Liver (tissue), 3 donors: ENCODE data around the gene SEL1L.
A peak's percentile ranks its signal among the peaks of the same experiment; 100 is the strongest.

ENCODE experiments used
- EGR1 ChIP-seq, 2 donors: IDR thresholded peaks; 2 replicates each; pipeline ENCODE4 v1.6.1; 2016 to 2018; ENCODE audit warnings: antibody characterized with exemption in 2 of 2, low read depth in 2 of 2
- GABPA ChIP-seq, 2 donors: IDR thresholded peaks in 1 of 2; conservative IDR thresholded peaks in 1 of 2; 2 replicates each; pipeline ENCODE4 v1.6.1; 2016; ENCODE audit warnings: antibody characterized with exemption in 2 of 2, mild to moderate bottlenecking in 1 of 2, moderate library complexity in 1 of 2
- JUND ChIP-seq, 2 donors: IDR thresholded peaks; 2 replicates each; pipeline ENCODE4 v1.6.1; 2016; ENCODE audit warnings: antibody characterized with exemption in 2 of 2
- MAX ChIP-seq: IDR thresholded peaks from 2 replicates; pipeline ENCODE4 v1.6.1; 2016; ENCODE audit warnings: antibody characterized with exemption
- RAD21 ChIP-seq, 2 donors: IDR thresholded peaks; 2 replicates each; pipeline ENCODE4 v1.6.1; 2016; ENCODE audit warnings: antibody characterized with exemption in 2 of 2, mild to moderate bottlenecking in 2 of 2
- REST ChIP-seq: IDR thresholded peaks from 2 replicates; pipeline ENCODE4 v1.6.1; 2016; ENCODE audit warnings: antibody characterized with exemption, mild to moderate bottlenecking
- RXRA ChIP-seq, 2 donors: IDR thresholded peaks; 2 replicates each; pipeline ENCODE4 v1.6.1; 2017 to 2018; ENCODE audit warnings: antibody characterized with exemption in 2 of 2, mild to moderate bottlenecking in 1 of 2
- SP1 ChIP-seq: IDR thresholded peaks from 2 replicates; pipeline ENCODE4 v1.6.1; 2018; ENCODE audit warnings: antibody characterized with exemption, mild to moderate bottlenecking
- YY1 ChIP-seq: IDR thresholded peaks from 2 replicates; pipeline ENCODE4 v1.6.1; 2016; ENCODE audit warnings: antibody characterized with exemption, mild to moderate bottlenecking
- ZBTB33 ChIP-seq: IDR thresholded peaks from 2 replicates; pipeline ENCODE4 v1.6.1; 2016; ENCODE audit warnings: antibody characterized with exemption
- TF ChIP-seq, protein P1 (sequence below): IDR thresholded peaks from 2 replicates; pipeline ENCODE4 v1.6.1; 2016; ENCODE audit warnings: antibody characterized with exemption
- TF ChIP-seq, protein P2 (sequence below): fragments of 150-350 bp; IDR thresholded peaks from 2 replicates; pipeline ENCODE4 v1.5.1; 2017; ENCODE audit warnings: improper control_type of control experiment, low read depth, low read length; ENCODE audit not compliant: missing input control
- donor health status: healthy.
- donor health status: healthy.

- TF ChIP-seq, protein P1, sequence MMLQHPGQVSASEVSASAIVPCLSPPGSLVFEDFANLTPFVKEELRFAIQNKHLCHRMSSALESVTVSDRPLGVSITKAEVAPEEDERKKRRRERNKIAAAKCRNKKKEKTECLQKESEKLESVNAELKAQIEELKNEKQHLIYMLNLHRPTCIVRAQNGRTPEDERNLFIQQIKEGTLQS: no peak
- TF ChIP-seq, protein P2, sequence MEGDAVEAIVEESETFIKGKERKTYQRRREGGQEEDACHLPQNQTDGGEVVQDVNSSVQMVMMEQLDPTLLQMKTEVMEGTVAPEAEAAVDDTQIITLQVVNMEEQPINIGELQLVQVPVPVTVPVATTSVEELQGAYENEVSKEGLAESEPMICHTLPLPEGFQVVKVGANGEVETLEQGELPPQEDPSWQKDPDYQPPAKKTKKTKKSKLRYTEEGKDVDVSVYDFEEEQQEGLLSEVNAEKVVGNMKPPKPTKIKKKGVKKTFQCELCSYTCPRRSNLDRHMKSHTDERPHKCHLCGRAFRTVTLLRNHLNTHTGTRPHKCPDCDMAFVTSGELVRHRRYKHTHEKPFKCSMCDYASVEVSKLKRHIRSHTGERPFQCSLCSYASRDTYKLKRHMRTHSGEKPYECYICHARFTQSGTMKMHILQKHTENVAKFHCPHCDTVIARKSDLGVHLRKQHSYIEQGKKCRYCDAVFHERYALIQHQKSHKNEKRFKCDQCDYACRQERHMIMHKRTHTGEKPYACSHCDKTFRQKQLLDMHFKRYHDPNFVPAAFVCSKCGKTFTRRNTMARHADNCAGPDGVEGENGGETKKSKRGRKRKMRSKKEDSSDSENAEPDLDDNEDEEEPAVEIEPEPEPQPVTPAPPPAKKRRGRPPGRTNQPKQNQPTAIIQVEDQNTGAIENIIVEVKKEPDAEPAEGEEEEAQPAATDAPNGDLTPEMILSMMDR: no peak
- TF ChIP-seq RXRA (IDR thresholded peaks at IDR 0.05) (peak in 1 of 2 donors; percentile 4), SP1 (no peak), REST (no peak), GABPA (IDR thresholded peaks at IDR 0.05 in 1 of 2, conservative IDR thresholded peaks at IDR 0.05 in 1 of 2) (no peak), JUND (IDR thresholded peaks at IDR 0.05) (no peak), RAD21 (IDR thresholded peaks at IDR 0.05) (no peak), EGR1 (IDR thresholded peaks at IDR 0.05; ENCODE audit: low read depth in 2 of 2) (no peak), ZBTB33 (no peak), YY1 (no peak), MAX (no peak)
Measured at GRCh38 chr14:81534510-81535074, 939 bp upstream of the SEL1L start.
